Liver (tissue), 9 donors: Measurements from ENCODE around the gene MAML3. TPM values are rescaled to one million over a fixed set of nuclear protein-coding genes. Genes with fewer than 3 reads are reported as not detected.

ENCODE experiments used
- DNase-seq: peaks from one replicate; pipeline ENCODE4 v3.0.0-alpha.2; 2017; ENCODE audit warnings: low spot score
- H3K27ac ChIP-seq, 2 donors: one replicate each; pipeline ENCODE4 v1.7.0; 2013; ENCODE audit warnings: inconsistent platforms in 2 of 2, low read length in 2 of 2, control low read depth in 1 of 2, low read depth in 1 of 2, mild to moderate bottlenecking in 1 of 2
- H3K27me3 ChIP-seq, 4 donors: one replicate each; pipeline versions ENCODE4 v1.6.1 to v1.7.0; 2013; ENCODE audit warnings: low read length in 3 of 4, inconsistent platforms in 1 of 4, mild to moderate bottlenecking in 1 of 4, moderate library complexity in 1 of 4; ENCODE audit not compliant: control insufficient read depth in 4 of 4, insufficient read depth in 4 of 4
- H3K36me3 ChIP-seq, 4 donors: one replicate each; pipeline versions ENCODE4 v1.6.1 to v1.7.0; 2013; ENCODE audit warnings: low read length in 3 of 4, mild to moderate bottlenecking in 3 of 4, low read depth in 1 of 4, moderate library complexity in 1 of 4; ENCODE audit not compliant: control insufficient read depth in 4 of 4, insufficient read depth in 3 of 4
- H3K4me1 ChIP-seq, 4 donors: one replicate each; pipeline versions ENCODE4 v1.6.1 to v1.7.0; 2013; ENCODE audit warnings: low read length in 3 of 4, mild to moderate bottlenecking in 3 of 4, moderate library complexity in 1 of 4; ENCODE audit not compliant: control insufficient read depth in 4 of 4, insufficient read depth in 4 of 4
- H3K4me3 ChIP-seq, 3 donors: one replicate each; pipeline versions ENCODE4 v1.6.1 to v1.7.0; 2013; ENCODE audit warnings: low read length in 3 of 3, control low read depth in 1 of 3, low read depth in 1 of 3, mild to moderate bottlenecking in 1 of 3
- H3K9ac ChIP-seq, 2 donors: one replicate each; pipeline ENCODE4 v1.7.0; 2013; ENCODE audit warnings: low read length in 2 of 2, mild to moderate bottlenecking in 2 of 2, moderate library complexity in 2 of 2, control low read depth in 1 of 2, low read depth in 1 of 2
- H3K9me3 ChIP-seq, 4 donors: one replicate each; pipeline versions ENCODE4 v1.6.1 to v1.7.0; 2013; ENCODE audit warnings: low read length in 3 of 4; ENCODE audit not compliant: control insufficient read depth in 4 of 4
- EGR1 ChIP-seq, 2 donors: IDR thresholded peaks; 2 replicates each; pipeline ENCODE4 v1.6.1; 2016 to 2018; ENCODE audit warnings: antibody characterized with exemption in 2 of 2, low read depth in 2 of 2
- FOXA1 ChIP-seq: IDR thresholded peaks from 2 replicates; pipeline ENCODE4 v1.6.1; 2016; ENCODE audit warnings: antibody characterized with exemption
- HNF4A ChIP-seq, 2 donors: conservative IDR thresholded peaks; 2 replicates each; pipeline ENCODE4 v1.6.1; 2016; ENCODE audit warnings: antibody characterized with exemption in 2 of 2, mild to moderate bottlenecking in 2 of 2
- HNF4G ChIP-seq: IDR thresholded peaks from 2 replicates; pipeline ENCODE4 v1.6.1; 2016; ENCODE audit warnings: antibody characterized with exemption
- JUND ChIP-seq, 2 donors: IDR thresholded peaks; 2 replicates each; pipeline ENCODE4 v1.6.1; 2016; ENCODE audit warnings: antibody characterized with exemption in 2 of 2
- MAX ChIP-seq: IDR thresholded peaks from 2 replicates; pipeline ENCODE4 v1.6.1; 2016; ENCODE audit warnings: antibody characterized with exemption
- NR2F2 ChIP-seq: IDR thresholded peaks from 2 replicates; pipeline ENCODE4 v1.6.1; 2016; ENCODE audit warnings: antibody characterized with exemption
- RAD21 ChIP-seq, 2 donors: IDR thresholded peaks; 2 replicates each; pipeline ENCODE4 v1.6.1; 2016; ENCODE audit warnings: antibody characterized with exemption in 2 of 2, mild to moderate bottlenecking in 2 of 2
- REST ChIP-seq: IDR thresholded peaks from 2 replicates; pipeline ENCODE4 v1.6.1; 2016; ENCODE audit warnings: antibody characterized with exemption, mild to moderate bottlenecking
- SP1 ChIP-seq: IDR thresholded peaks from 2 replicates; pipeline ENCODE4 v1.6.1; 2018; ENCODE audit warnings: antibody characterized with exemption, mild to moderate bottlenecking
- TAF1 ChIP-seq: conservative IDR thresholded peaks from 2 replicates; pipeline ENCODE4 v1.6.1; 2016; ENCODE audit warnings: antibody characterized with exemption, mild to moderate bottlenecking
- YY1 ChIP-seq: IDR thresholded peaks from 2 replicates; pipeline ENCODE4 v1.6.1; 2016; ENCODE audit warnings: antibody characterized with exemption, mild to moderate bottlenecking
- whole genome bisulfite sequencing: extraction: QIAGEN DNeasy Blood & Tissue Kit; methylation state at CpG from one replicate; pipeline ENCODE4 v1.1.7; 2013; 5-methylcytosine and 5-hydroxymethylcytosine counted together
- polyA plus RNA-seq, 2 donors: library from polyadenylated mRNA; stranded (reverse) in 1 of 2; unstranded in 1 of 2; fragments of 200-250 nt in 1 of 2; fragments of >200 nt in 1 of 2; fragmentation: Nextera tagmentation in 1 of 2; extraction: Ambion mirVana in 1 of 2; gene quantifications; one replicate each; pipeline versions ENCODE4 v1.2.1 to v1.2.3, GENCODE V29; 2013 to 2015
- total RNA-seq, 2 donors: library from RNA; depleted of rRNA; stranded (reverse); fragments of >200 nt; gene quantifications; one replicate each; pipeline ENCODE4 v1.2.3, GENCODE V29; 2014
- TF ChIP-seq, protein P1 (sequence below): fragments of 150-350 bp; IDR thresholded peaks from 2 replicates; pipeline ENCODE4 v1.5.1; 2017; ENCODE audit warnings: improper control_type of control experiment, low read depth, low read length; ENCODE audit not compliant: missing input control
- donor health status: healthy.
- donor health status: healthy.
- donor health status: healthy.
- donor health status: healthy.
- donor health status: healthy.

Gene MAML3
- total and polyA plus RNA-seq, 4 donors = 1.3 to 4.3 (median 2.7) TPM

DNA sequence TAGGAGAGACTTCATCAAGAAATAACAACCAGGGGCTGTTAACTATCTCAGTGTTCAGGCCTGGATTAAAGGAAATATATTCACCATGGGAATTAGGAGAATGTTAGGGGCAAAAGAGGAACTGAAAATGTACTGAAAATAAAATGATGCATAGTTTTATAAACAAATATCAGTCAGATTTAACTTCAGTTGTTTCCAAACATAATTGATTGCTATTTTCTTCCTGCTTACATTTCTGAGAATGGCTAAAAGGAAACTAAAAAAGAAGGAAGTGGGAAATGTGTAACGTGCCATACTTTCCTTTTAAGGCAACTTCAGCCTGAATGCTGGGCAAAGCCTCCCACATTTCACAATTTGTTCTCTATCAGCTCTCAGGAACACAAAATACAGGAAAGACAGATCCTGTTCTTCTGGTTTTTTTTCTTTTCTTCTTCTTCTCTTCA is 178.1 kb downstream of the MAML3 start (continued):
- TF ChIP-seq FOXA1 = no peak
- TF ChIP-seq HNF4G = no peak
- TF ChIP-seq MAX = peak; percentile 34
- no peak for TF ChIP-seq TAF1
- TF ChIP-seq SP1 = peak; percentile 48

DNA sequence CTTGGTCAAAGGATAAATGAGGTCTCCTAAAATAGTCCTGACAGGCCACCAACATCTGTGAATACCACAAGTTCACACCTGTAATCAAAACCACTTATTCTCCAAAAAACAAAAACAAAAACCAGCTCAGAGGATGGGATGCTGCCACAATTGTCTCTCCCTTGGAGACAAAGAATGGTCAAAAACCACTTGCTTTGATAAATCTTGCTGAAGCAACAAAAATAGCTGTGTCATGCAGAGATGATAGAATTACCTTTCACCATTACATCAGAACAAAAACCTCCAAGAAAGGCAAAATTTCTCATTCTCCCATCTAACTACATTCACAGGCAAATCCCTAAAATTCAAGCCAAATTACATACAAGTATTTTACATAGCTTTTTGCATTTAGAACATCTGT is 180.4 kb downstream of the MAML3 start:
- Histone ChIP-seq H3K36me3 (no peaks in the 10 kb centered on the region), H3K4me1 (peaks cover 2 to 29% (median 12%) of the 10 kb centered on the region in 4 donors), H3K27ac (no peak overlapping the region), H3K9ac (no peak overlapping the region), H3K4me3 (no peak overlapping the region), H3K9me3 (no peaks in the 10 kb centered on the region), H3K27me3 (no peaks in the 10 kb centered on the region)
- no peak for TF ChIP-seq JUND (IDR thresholded peaks at IDR 0.05)
- no peak for TF ChIP-seq EGR1 (IDR thresholded peaks at IDR 0.05; ENCODE audit: low read depth in 2 of 2)
- TF ChIP-seq TAF1 = no peak
- TF ChIP-seq MAX = no peak
- TF ChIP-seq REST = no peak
- DNase-seq = no peak

DNA sequence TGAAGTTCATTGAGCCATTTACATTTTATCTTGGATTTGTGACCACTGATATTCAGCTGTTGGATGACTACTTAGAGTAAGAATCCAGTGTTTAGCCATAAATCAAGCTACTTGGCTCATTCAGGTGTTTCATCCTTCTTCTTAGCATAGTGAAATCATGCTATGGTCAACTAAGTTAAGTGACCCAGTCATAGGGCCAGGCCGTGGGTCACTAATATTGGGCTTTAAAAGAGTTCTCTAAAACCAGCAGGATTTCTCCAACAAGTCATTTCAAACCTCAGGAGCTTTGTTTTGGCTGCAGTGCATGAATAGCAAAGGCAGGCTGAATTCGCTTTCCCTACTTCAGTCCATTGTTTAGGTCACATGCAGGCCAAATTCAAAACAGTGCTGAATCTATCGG is 181.0 kb downstream of the MAML3 start:
- no peak overlapping the region for H3K4me3 ChIP-seq
- TF ChIP-seq NR2F2 (no peak), RAD21 (IDR thresholded peaks at IDR 0.05) (no peak)
- no peak for DNase-seq
- H3K9ac ChIP-seq = no peak overlapping the region
- H3K4me1 ChIP-seq = peaks cover 2 to 29% (median 12%) of the 10 kb centered on the region in 4 donors
- no peaks in the 10 kb centered on the region for H3K27me3 ChIP-seq
- H3K36me3 ChIP-seq = no peaks in the 10 kb centered on the region
- H3K27ac ChIP-seq = no peak overlapping the region
- 73% methylated on average over 3 of the region's 3 CpGs for WGBS
- H3K9me3 ChIP-seq = no peaks in the 10 kb centered on the region

DNA sequence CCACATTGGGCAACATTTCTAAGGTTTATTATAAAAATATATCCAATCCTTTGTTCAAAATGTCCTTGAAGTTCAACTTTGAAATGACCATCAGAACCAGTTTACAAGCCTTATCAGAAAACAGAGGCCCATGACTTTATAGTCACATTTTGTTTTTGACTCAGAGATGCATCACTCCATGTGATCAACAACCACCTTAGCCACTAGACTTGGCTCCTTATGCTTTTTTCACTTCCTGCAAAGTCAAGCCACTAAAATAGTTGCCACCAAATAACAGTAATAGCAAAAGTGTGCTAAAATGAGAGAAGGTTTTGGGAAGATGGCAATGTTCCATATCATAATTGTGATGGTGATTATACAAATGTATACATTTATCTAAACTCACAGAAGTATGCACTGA is 181.7 kb downstream of the MAML3 start:
- Histone ChIP-seq H3K4me1 (peaks cover 2 to 33% (median 14%) of the 10 kb centered on the region in 4 donors), H3K4me3 (no peak overlapping the region), H3K27me3 (no peaks in the 10 kb centered on the region), H3K27ac (no peak overlapping the region), H3K9me3 (no peaks in the 10 kb centered on the region), H3K36me3 (no peaks in the 10 kb centered on the region), H3K9ac (no peak overlapping the region)
- DNase-seq = no peak
- TF ChIP-seq HNF4G (no peak), HNF4A (conservative IDR thresholded peaks at IDR 0.05) (no peak), TAF1 (no peak), YY1 (no peak)
- TF ChIP-seq, protein P1, sequence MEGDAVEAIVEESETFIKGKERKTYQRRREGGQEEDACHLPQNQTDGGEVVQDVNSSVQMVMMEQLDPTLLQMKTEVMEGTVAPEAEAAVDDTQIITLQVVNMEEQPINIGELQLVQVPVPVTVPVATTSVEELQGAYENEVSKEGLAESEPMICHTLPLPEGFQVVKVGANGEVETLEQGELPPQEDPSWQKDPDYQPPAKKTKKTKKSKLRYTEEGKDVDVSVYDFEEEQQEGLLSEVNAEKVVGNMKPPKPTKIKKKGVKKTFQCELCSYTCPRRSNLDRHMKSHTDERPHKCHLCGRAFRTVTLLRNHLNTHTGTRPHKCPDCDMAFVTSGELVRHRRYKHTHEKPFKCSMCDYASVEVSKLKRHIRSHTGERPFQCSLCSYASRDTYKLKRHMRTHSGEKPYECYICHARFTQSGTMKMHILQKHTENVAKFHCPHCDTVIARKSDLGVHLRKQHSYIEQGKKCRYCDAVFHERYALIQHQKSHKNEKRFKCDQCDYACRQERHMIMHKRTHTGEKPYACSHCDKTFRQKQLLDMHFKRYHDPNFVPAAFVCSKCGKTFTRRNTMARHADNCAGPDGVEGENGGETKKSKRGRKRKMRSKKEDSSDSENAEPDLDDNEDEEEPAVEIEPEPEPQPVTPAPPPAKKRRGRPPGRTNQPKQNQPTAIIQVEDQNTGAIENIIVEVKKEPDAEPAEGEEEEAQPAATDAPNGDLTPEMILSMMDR = no peak
